MCF 10A (cell line): ENCODE data around the gene BPIFA2. TPM values are rescaled to one million over a fixed set of nuclear protein-coding genes. Genes with fewer than 3 reads are reported as not detected.

ENCODE experiments used
- BruUV-seq: library from RNA; stranded (reverse); fragments of 400-500 nt; replicated peaks from 2 replicates; lab custom pipeline; 2021; lab: Mats Ljungman, UMichigan
- CTCF ChIA-PET: fragments of 300-600 bp; sonication (Branson Sonifier 250); formaldehyde crosslinking; extraction: SDS; loops from one replicate; lab custom pipeline; 2021; ENCODE audit warnings: antibody characterized with exemption, inconsistent platforms; lab: Yijun Ruan, JAX
- POLR2A ChIA-PET: fragments of 300-600, 350-650 bp; sonication (Branson Sonifier 250); formaldehyde crosslinking; extraction: SDS; loops from one replicate; lab custom pipeline; 2020; ENCODE audit warnings: antibody characterized with exemption, inconsistent platforms; lab: Yijun Ruan, JAX
- DNase-seq: peaks from one replicate; pipeline ENCODE4 v3.0.0-alpha.2; 2018; ENCODE audit not compliant: unreplicated experiment
- H3K27ac Mint-ChIP-seq: one replicate; pipeline ENCODE4 v1.8.0; 2022; ENCODE audit warnings: mild to moderate bottlenecking, low read depth, mixed read lengths; ENCODE audit not compliant: unreplicated experiment
- H3K27me3 Mint-ChIP-seq: one replicate; pipeline ENCODE4 v1.8.0; 2022; ENCODE audit warnings: mixed read lengths; ENCODE audit not compliant: insufficient read depth, unreplicated experiment
- H3K36me3 Mint-ChIP-seq: one replicate; pipeline ENCODE4 v1.8.0; 2022; ENCODE audit warnings: mild to moderate bottlenecking, moderate library complexity, mixed read lengths; ENCODE audit not compliant: insufficient read depth, unreplicated experiment
- H3K4me1 Mint-ChIP-seq: one replicate; pipeline ENCODE4 v1.8.0; 2022; ENCODE audit warnings: mixed read lengths; ENCODE audit not compliant: insufficient read depth, unreplicated experiment
- H3K4me3 Mint-ChIP-seq: one replicate; pipeline ENCODE4 v1.8.0; 2022; ENCODE audit warnings: mild to moderate bottlenecking, moderate library complexity, mixed read lengths; ENCODE audit not compliant: unreplicated experiment
- H3K9me3 Mint-ChIP-seq: one replicate; pipeline ENCODE4 v1.8.0; 2022; ENCODE audit warnings: mixed read lengths; ENCODE audit not compliant: unreplicated experiment
- CTCF ChIP-seq: fragments of 200-600 bp; IDR thresholded peaks from one replicate; pipeline ENCODE4 v1.8.0; 2022; ENCODE audit warnings: antibody characterized with exemption, mild to moderate bottlenecking; ENCODE audit not compliant: unreplicated experiment
- intact Hi-C: fragments of 100-400 bp; cut with micrococcal nuclease; formaldehyde crosslinking; loops from 2 replicates; pipeline ENCODE4 v1.14.1; 2022
- total RNA-seq: library from RNA; stranded (reverse); gene quantifications from 2 replicates; pipeline ENCODE4 v1.2.3, GENCODE V29; 2022

BPIFA2 gene
- total RNA-seq, 1 experiment from 2014 or later = not detected

- intact Hi-C loops = no loop called here
- POLR2A ChIA-PET = interaction anchor here (0.5 kb wide), 1 partner anchor 48 kb away, joined by 3 read pairs; no protein-coding TSS in a partner anchor
- Mint-ChIP-seq H3K4me3 (no peak overlapping the region), H3K4me1 (no peaks in the 10 kb centered on the region), H3K9me3 (peaks cover 22% of the 10 kb centered on the region), H3K36me3 (no peaks in the 10 kb centered on the region), H3K27me3 (no peaks in the 10 kb centered on the region), H3K27ac (no peak overlapping the region)
- no peak for DNase-seq
- CTCF ChIA-PET = interaction anchor here (0.7 kb wide), 1 partner anchor 271 kb away, joined by 4 read pairs; no protein-coding TSS in a partner anchor
- no peak for TF ChIP-seq CTCF
- BruUV-seq = no TSS peak
These were observed 4.8 kb downstream of the BPIFA2 start for GRCh38 chr20:33172781-33173180.

DNA sequence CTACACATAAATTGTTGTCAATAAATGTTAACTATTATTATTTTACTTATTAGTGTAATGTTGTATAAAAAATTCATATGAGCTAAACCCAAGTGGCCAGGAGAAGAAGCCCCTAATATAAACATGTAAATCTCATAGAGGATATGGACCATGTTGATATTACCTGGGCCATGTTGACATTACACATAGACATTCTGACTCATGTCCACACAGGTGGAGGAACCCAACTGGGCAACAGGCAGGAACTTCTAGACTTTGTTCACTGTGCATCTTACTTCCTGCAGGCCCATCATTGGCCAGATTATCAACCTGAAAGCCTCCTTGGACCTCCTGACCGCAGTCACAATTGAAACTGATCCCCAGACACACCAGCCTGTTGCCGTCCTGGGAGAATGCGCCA lies 7.2 kb downstream of the BPIFA2 start:
- H3K27me3 Mint-ChIP-seq = no peaks in the 10 kb centered on the region
- H3K9me3 Mint-ChIP-seq = peaks cover 12% of the 10 kb centered on the region
- no peak overlapping the region for H3K4me3 Mint-ChIP-seq
- intact Hi-C loops = no loop called here
- no peak overlapping the region for H3K27ac Mint-ChIP-seq
- no TSS peak for BruUV-seq
- H3K36me3 Mint-ChIP-seq = no peaks in the 10 kb centered on the region
- CTCF ChIA-PET = interaction anchor here (1.3 kb wide), 1 partner anchor 125 kb away, joined by 12 read pairs; no protein-coding TSS in a partner anchor
- DNase-seq = no peak
- TF ChIP-seq CTCF = no peak
- no peaks in the 10 kb centered on the region for H3K4me1 Mint-ChIP-seq
- POLR2A ChIA-PET = interaction anchor here (0.6 kb wide), 2 partner anchors 154 to 822 kb away, joined by 3 read pairs; no protein-coding TSS in a partner anchor

DNA sequence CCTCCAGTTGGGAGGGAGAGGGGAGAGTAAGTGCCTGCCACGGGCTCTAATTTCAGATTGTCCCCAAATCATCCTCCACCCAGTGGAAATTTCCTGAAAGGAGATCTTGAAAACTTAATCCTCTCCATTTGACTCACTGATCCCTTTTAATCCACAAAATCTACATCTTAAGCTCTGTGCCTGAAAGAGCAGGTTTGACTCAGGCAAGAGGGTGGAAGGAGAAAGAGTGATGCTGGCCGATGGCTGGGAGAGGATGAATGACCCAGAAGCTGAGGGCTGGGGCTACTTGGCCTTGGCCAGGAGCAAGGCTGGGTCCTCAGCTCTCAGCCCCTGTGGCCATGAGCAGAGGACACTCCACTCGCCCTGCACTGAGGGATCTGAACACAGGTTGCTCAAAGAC lies 8.1 kb downstream of the BPIFA2 start:
- H3K9me3 Mint-ChIP-seq = peaks cover 3% of the 10 kb centered on the region
- no peak for TF ChIP-seq CTCF
- H3K36me3 Mint-ChIP-seq = no peaks in the 10 kb centered on the region
- no peak overlapping the region for H3K27ac Mint-ChIP-seq
- CTCF ChIA-PET = interaction anchor here (0.9 to 1.3 kb wide), 2 partner anchors 110 to 124 kb away, joined by 3 to 12 read pairs; no protein-coding TSS in a partner anchor
- BruUV-seq = no TSS peak
- intact Hi-C loops = no loop called here
- H3K4me1 Mint-ChIP-seq = no peaks in the 10 kb centered on the region
- H3K4me3 Mint-ChIP-seq = no peak overlapping the region
- POLR2A ChIA-PET = no interaction called here
- H3K27me3 Mint-ChIP-seq = no peaks in the 10 kb centered on the region
- DNase-seq = no peak

GRCh38 chr20:33177866-33178265 lies 9.9 kb downstream of the BPIFA2 start:
- ChIA-PET CTCF (interaction anchor here (0.5 to 0.7 kb wide), 3 partner anchors 31 to 1663 kb away, joined by 3 to 6 read pairs (median 3); no protein-coding TSS in a partner anchor), POLR2A (no interaction called here)
- TF ChIP-seq CTCF = no peak
- no peak overlapping the region for H3K27ac Mint-ChIP-seq
- no peak overlapping the region for H3K4me3 Mint-ChIP-seq
- peaks cover 1% of the 10 kb centered on the region for H3K27me3 Mint-ChIP-seq
- intact Hi-C loops = no loop called here
- H3K36me3 Mint-ChIP-seq = no peaks in the 10 kb centered on the region
- no TSS peak for BruUV-seq
- H3K4me1 Mint-ChIP-seq = no peaks in the 10 kb centered on the region
- no peak for DNase-seq
- no peaks in the 10 kb centered on the region for H3K9me3 Mint-ChIP-seq
